PC-3 (cell line): ENCODE data around the gene LMO1. TPM values are rescaled to one million over a fixed set of nuclear protein-coding genes. Genes with fewer than 3 reads are reported as not detected.

ENCODE experiments used
- ATAC-seq: fragments of 200-7000 bp; cut with Tn5 transposase; 2 replicates; pipeline ENCODE4 v1.9.1; 2020; ENCODE audit warnings: mild to moderate bottlenecking, moderate library complexity
- BruUV-seq: library from RNA; stranded (reverse); fragments of 400-500 nt; replicated peaks from 2 replicates; lab custom pipeline; 2021; lab: Mats Ljungman, UMichigan
- CTCF ChIA-PET: fragments of 300-600 bp; sonication (Branson Sonifier 250); formaldehyde crosslinking; loops from one replicate; lab custom pipeline; 2022; ENCODE audit warnings: antibody characterized with exemption; lab: Charles Lee
- POLR2A ChIA-PET: fragments of 300-600 bp; sonication (Branson Sonifier 250); formaldehyde crosslinking; loops from one replicate; lab custom pipeline; 2022; ENCODE audit warnings: antibody characterized with exemption; ENCODE audit not compliant: unreplicated experiment; lab: Charles Lee
- DNase-seq: peaks from one replicate; pipeline ENCODE4 v3.0.0-alpha.2; 2015
- H2AFZ ChIP-seq: fragments of 300-600 bp; sonication (generic); 2 replicates; pipeline ENCODE4 v1.6.0; 2016; ENCODE audit warnings: antibody characterized with exemption, low read length
- H3F3A ChIP-seq: fragments of 300-600 bp; sonication (generic); one replicate; pipeline ENCODE4 v1.6.0; 2017; ENCODE audit warnings: antibody characterized with exemption, low read length, control low read depth, mild to moderate bottlenecking; ENCODE audit not compliant: unreplicated experiment
- H3K27ac ChIP-seq: fragments of 300-600 bp; sonication (generic); 2 replicates; pipeline ENCODE4 v1.5.1; 2016; ENCODE audit warnings: mild to moderate bottlenecking, low read length
- H3K27me3 ChIP-seq: fragments of 300-600 bp; sonication (generic); 2 replicates; pipeline ENCODE4 v1.6.1; 2016; ENCODE audit warnings: low read length, mixed read lengths
- H3K36me3 ChIP-seq: fragments of 300-600 bp; sonication (generic); 2 replicates; pipeline ENCODE4 v1.6.1; 2016; ENCODE audit warnings: low read depth, mixed run types, low read length, mixed read lengths
- H3K4me1 ChIP-seq: fragments of 300-600 bp; sonication (generic); 2 replicates; pipeline ENCODE4 v1.5.1; 2016; ENCODE audit warnings: low read length; ENCODE audit not compliant: insufficient read depth
- H3K4me2 ChIP-seq: fragments of 300-600 bp; sonication (generic); 2 replicates; pipeline ENCODE4 v1.6.0; 2016; ENCODE audit warnings: low read length
- H3K4me3 ChIP-seq: fragments of 300-600 bp; sonication (generic); 2 replicates; pipeline ENCODE4 v1.5.1; 2016; ENCODE audit warnings: mild to moderate bottlenecking, low read length, mixed read lengths
- H3K79me2 ChIP-seq: fragments of 300-600 bp; sonication (generic); 2 replicates; pipeline ENCODE4 v1.6.1; 2017; ENCODE audit warnings: low read length, mixed read lengths
- H3K9ac ChIP-seq: fragments of 300-600 bp; sonication (generic); 2 replicates; pipeline ENCODE4 v1.6.0; 2016; ENCODE audit warnings: mild to moderate bottlenecking, low read length
- H3K9me2 ChIP-seq: fragments of 300-600 bp; sonication (generic); replicated peaks from 2 replicates; pipeline ENCODE4 v1.6.1; 2016; ENCODE audit warnings: mixed run types, low read length, mixed read lengths
- H3K9me3 ChIP-seq: fragments of 300-600 bp; sonication (generic); 2 replicates; pipeline ENCODE4 v1.6.1; 2016; ENCODE audit warnings: low read length, mixed read lengths
- H4K20me1 ChIP-seq: fragments of 300-600 bp; sonication (generic); 2 replicates; pipeline ENCODE4 v1.6.1; 2016; ENCODE audit warnings: low read length, mixed read lengths
- EZH2 ChIP-seq: fragments of 300-600 bp; sonication (generic); IDR thresholded peaks from one replicate; pipeline ENCODE4 v1.6.1; 2017; ENCODE audit warnings: antibody characterized with exemption, mild to moderate bottlenecking, low read length; ENCODE audit not compliant: unreplicated experiment
- EZH2phosphoT487 ChIP-seq: fragments of 300-600 bp; sonication (generic); IDR thresholded peaks from 2 replicates; pipeline ENCODE4 v1.6.1; 2018; ENCODE audit warnings: mild to moderate bottlenecking, antibody characterized with exemption, low read length, borderline replicate concordance
- intact Hi-C: fragments of 100-400 bp; cut with micrococcal nuclease; formaldehyde crosslinking; loops from 2 replicates; pipeline ENCODE4 v1.9.0; 2023
- total RNA-seq: library from RNA; depleted of rRNA; stranded (reverse); fragments of >200 nt; gene quantifications from 2 replicates; pipeline ENCODE4 v1.2.3, GENCODE V29; 2014
- TF ChIP-seq, protein P1 (sequence below): fragments of 300-600 bp; sonication (generic); conservative IDR thresholded peaks from 2 replicates; pipeline ENCODE4 v1.5.1; 2017; ENCODE audit warnings: antibody characterized with exemption, low read depth, mild to moderate bottlenecking, low read length

Gene LMO1
- total RNA-seq, 1 experiment from 2014 or later, result 0.15 TPM

DNA sequence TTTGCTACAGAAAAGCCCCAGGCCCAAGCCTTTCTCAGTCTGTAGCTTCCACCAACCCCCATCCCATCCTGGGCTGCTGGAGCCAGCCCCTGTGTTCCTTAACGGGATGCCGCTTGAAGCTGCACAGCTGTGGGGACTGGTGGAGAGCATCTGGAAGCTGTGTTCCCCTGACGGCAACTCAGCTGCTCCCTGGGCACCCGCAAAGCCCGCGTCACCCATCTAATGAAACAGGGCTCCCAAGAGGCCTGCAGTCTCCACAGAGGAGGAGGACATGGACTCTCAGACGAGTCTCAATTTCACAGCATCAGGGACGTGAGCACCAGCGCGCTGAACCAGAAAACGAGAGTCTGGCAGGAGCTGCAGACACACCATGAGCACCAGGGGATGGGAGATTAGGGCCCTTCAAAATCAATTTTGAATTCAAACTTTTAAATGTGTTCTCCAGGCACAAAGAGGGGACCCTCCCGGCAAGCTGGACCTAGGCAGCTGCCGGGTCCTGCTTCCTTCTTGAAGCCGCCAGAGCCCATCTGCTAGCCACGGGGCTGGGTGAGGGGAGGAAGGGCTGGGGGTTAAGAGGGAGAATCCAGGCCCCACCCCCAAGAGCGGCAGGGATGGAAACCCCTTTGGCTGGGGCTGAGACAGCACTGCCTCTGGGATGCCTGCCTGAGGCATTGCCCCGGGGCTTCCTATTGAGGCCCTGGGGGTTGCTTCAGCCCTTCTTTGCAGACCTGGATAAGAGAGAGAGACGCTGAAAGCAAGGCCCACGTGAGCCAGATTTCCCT lies 21.0 kb downstream of the LMO1 start:
- DNase-seq (no peak), ATAC-seq (no peak)
- CTCF ChIA-PET, result no interaction called here
- H3K36me3 ChIP-seq, result no peaks in the 10 kb centered on the region
- intact Hi-C loops, result no loop called here
- H2AFZ ChIP-seq, result no peak overlapping the region
- H3K79me2 ChIP-seq, result no peaks in the 10 kb centered on the region
- H3K4me1 ChIP-seq, result no peaks in the 10 kb centered on the region
- POLR2A ChIA-PET, result interaction anchor here (0.6 kb wide), 1 partner anchor 14 kb away, joined by 4 read pairs; no protein-coding TSS in a partner anchor
- no peaks in the 10 kb centered on the region for H3K9me3 ChIP-seq
- no peak overlapping the region for H3K4me3 ChIP-seq
- H3K27me3 ChIP-seq, result 0 out of 2 replicates have a peak, but pooled peaks cover 18% of the 10 kb centered on the region
- no peak overlapping the region for H3K4me2 ChIP-seq
- H3K9ac ChIP-seq, result no peak overlapping the region
- no TSS peak for BruUV-seq
- H3K9me2 ChIP-seq, result no peaks in the 10 kb centered on the region
- no peaks in the 10 kb centered on the region for H3F3A ChIP-seq
- H3K27ac ChIP-seq, result no peak overlapping the region
- no peak for TF ChIP-seq EZH2
- TF ChIP-seq, protein P1, sequence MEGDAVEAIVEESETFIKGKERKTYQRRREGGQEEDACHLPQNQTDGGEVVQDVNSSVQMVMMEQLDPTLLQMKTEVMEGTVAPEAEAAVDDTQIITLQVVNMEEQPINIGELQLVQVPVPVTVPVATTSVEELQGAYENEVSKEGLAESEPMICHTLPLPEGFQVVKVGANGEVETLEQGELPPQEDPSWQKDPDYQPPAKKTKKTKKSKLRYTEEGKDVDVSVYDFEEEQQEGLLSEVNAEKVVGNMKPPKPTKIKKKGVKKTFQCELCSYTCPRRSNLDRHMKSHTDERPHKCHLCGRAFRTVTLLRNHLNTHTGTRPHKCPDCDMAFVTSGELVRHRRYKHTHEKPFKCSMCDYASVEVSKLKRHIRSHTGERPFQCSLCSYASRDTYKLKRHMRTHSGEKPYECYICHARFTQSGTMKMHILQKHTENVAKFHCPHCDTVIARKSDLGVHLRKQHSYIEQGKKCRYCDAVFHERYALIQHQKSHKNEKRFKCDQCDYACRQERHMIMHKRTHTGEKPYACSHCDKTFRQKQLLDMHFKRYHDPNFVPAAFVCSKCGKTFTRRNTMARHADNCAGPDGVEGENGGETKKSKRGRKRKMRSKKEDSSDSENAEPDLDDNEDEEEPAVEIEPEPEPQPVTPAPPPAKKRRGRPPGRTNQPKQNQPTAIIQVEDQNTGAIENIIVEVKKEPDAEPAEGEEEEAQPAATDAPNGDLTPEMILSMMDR, result no peak
- no peak for TF ChIP-seq EZH2phosphoT487
- H4K20me1 ChIP-seq, result no peaks in the 10 kb centered on the region

DNA sequence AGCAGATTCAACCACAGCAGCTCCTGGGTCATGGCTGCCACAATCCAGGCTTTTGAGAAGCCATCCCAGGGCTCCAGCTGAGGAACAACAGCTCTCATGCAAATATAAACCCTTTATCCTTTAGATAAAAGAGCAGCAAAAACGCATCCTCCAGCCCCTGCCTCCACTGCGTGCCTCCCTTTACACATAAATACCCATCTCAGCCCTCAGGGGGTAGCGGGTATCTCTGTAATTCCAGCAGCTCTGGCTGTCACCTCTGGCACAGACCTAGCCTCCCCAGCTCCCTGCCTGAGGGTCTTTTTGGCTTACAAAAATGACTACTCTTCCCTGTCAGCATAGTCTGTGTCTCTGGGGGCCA lies 21.6 kb downstream of the LMO1 start:
- no TSS peak for BruUV-seq

More for the DNA sequence above, 21.6 kb downstream of the LMO1 start:
- H3K4me1 ChIP-seq, result no peaks in the 10 kb centered on the region
- CTCF ChIA-PET, result no interaction called here
- no peaks in the 10 kb centered on the region for H3K36me3 ChIP-seq
- H3K9me3 ChIP-seq, result no peaks in the 10 kb centered on the region
- H3K79me2 ChIP-seq, result no peaks in the 10 kb centered on the region
- no peak for DNase-seq
- no peaks in the 10 kb centered on the region for H4K20me1 ChIP-seq
- no peaks in the 10 kb centered on the region for H3F3A ChIP-seq
- intact Hi-C loops, result no loop called here
- no peak overlapping the region for H2AFZ ChIP-seq
- no peak overlapping the region for H3K9ac ChIP-seq
- TF ChIP-seq EZH2phosphoT487 (no peak), EZH2 (no peak)
- TF ChIP-seq, protein P1, result no peak
- POLR2A ChIA-PET, result no interaction called here
- no peak overlapping the region for H3K27ac ChIP-seq
- ATAC-seq, result no peak
- H3K9me2 ChIP-seq, result no peaks in the 10 kb centered on the region
- 0 out of 2 replicates have a peak, but pooled peaks cover 18% of the 10 kb centered on the region for H3K27me3 ChIP-seq
- H3K4me3 ChIP-seq, result no peak overlapping the region
- no peak overlapping the region for H3K4me2 ChIP-seq
